ENCODE measurements around the gene IPO11. TPM values are rescaled to one million over a fixed set of nuclear protein-coding genes. Genes with fewer than 3 reads are reported as not detected.
"Not testable (repeated sequence)": the region's sequence is repeated elsewhere in the genome, so short reads cannot be mapped to it uniquely, and the experiment has no call there.

Gene IPO11
- total RNA-seq, 4 donors from 2014 or later = 12.0 to 23.7 (median 20.8) TPM

DNA sequence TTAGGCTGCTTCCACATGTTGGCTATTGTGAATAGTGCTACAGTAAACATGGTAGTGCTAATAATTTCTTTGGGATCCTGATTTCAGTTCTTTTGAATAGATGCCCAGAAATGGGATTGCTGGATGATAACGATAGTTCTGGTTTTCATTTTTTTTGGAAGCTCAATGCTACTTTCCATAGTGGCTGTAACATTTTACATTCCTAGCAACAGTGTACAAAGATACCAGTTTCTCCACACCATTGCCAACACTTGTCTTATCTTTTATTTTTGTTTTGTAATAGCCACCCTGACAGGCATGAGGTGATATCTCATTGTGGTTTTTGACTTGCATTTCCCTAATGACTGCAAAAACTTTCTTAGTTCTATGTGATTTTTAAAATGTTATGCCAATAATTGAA, 97.2 kb downstream of the IPO11 start:
- Histone ChIP-seq H3K27ac (no peak overlapping the region), H3K9me3 (no peaks in the 10 kb centered on the region), H3K36me3 (peaks cover 10% of the 10 kb centered on the region), H3K27me3 (no peaks in the 10 kb centered on the region), H3K4me1 (no peaks in the 10 kb centered on the region), H3K4me3 (no peak overlapping the region)
- 71% methylated on average over 1 of the region's 1 CpG for WGBS
- no peak for DNase-seq (ENCODE audit: low spot score in 2 of 2)
- TF ChIP-seq POLR2A (IDR thresholded peaks at IDR 0.05) (no peak), EP300 (IDR thresholded peaks at IDR 0.05) (no peak), POLR2AphosphoS5 (IDR thresholded peaks at IDR 0.05) (no peak)
- TF ChIP-seq, protein P1, sequence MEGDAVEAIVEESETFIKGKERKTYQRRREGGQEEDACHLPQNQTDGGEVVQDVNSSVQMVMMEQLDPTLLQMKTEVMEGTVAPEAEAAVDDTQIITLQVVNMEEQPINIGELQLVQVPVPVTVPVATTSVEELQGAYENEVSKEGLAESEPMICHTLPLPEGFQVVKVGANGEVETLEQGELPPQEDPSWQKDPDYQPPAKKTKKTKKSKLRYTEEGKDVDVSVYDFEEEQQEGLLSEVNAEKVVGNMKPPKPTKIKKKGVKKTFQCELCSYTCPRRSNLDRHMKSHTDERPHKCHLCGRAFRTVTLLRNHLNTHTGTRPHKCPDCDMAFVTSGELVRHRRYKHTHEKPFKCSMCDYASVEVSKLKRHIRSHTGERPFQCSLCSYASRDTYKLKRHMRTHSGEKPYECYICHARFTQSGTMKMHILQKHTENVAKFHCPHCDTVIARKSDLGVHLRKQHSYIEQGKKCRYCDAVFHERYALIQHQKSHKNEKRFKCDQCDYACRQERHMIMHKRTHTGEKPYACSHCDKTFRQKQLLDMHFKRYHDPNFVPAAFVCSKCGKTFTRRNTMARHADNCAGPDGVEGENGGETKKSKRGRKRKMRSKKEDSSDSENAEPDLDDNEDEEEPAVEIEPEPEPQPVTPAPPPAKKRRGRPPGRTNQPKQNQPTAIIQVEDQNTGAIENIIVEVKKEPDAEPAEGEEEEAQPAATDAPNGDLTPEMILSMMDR (IDR thresholded peaks at IDR 0.05) = no peak

GRCh38 chr5:62513085-62513484, 100.5 kb downstream of the IPO11 start:
- peaks cover 18% of the 10 kb centered on the region for H3K36me3 ChIP-seq
- not testable (repeated sequence) for H3K9me3 ChIP-seq; H3K4me1 ChIP-seq; H3K27me3 ChIP-seq; DNase-seq (ENCODE audit: low spot score in 2 of 2); H3K27ac ChIP-seq; H3K4me3 ChIP-seq
- no CpG with 5 or more reads among the region's 28 CpGs for WGBS

DNA sequence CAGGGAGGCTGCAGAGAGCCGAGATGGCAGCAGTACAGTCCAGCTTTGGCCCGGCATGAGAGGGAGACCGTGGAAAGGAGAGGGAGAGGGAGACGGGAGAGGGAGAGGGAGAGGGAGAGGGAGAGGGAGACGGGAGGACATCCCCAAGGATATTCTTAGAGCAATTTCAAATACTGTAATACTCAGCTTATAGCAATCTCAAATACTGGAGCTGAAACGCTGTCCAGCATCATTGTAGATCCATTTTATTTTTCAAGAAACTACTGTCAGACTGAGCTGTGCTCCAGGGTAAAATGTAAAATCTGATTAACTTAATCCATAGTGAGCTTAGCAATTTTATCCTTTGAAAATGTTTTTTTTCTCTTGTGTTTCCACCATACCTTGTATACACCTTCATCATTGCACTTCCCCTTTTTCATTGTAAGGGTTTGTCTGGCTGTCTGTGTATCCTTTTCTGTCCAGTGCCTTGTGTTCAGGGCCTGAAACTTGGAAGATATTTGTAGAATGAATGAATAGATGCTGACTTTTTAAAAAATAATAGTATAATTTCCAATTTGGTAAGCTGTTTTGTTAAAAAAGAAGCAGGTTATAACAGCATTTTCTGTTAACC, 102.1 kb downstream of the IPO11 start:
- H3K4me3 ChIP-seq = no peak overlapping the region
- H3K27ac ChIP-seq = no peak overlapping the region
- 83% methylated on average over 6 of the region's 6 CpGs for WGBS
- peaks cover 12% of the 10 kb centered on the region for H3K36me3 ChIP-seq
- H3K9me3 ChIP-seq = no peaks in the 10 kb centered on the region
- TF ChIP-seq EP300 (IDR thresholded peaks at IDR 0.05) (no peak), POLR2A (IDR thresholded peaks at IDR 0.05) (no peak), POLR2AphosphoS5 (IDR thresholded peaks at IDR 0.05) (no peak)
- TF ChIP-seq, protein P1 (IDR thresholded peaks at IDR 0.05) = no peak
- no peaks in the 10 kb centered on the region for H3K27me3 ChIP-seq
- no peak for DNase-seq (ENCODE audit: low spot score in 2 of 2)
- no peaks in the 10 kb centered on the region for H3K4me1 ChIP-seq

- not testable (repeated sequence) for H3K27me3 ChIP-seq; DNase-seq (ENCODE audit: low spot score in 2 of 2); H3K9me3 ChIP-seq; H3K4me1 ChIP-seq; H3K27ac ChIP-seq; H3K4me3 ChIP-seq
- WGBS = 97% methylated on average over 1 of the region's 1 CpG
- peaks cover 11% of the 10 kb centered on the region for H3K36me3 ChIP-seq
These were observed 108.2 kb downstream of the IPO11 start for GRCh38 chr5:62520812-62521211.

GRCh38 chr5:62521319-62521718, 108.8 kb downstream of the IPO11 start:
- Histone ChIP-seq H3K36me3 (peaks cover 12% of the 10 kb centered on the region), H3K9me3 (no peaks in the 10 kb centered on the region), H3K27ac (no peak overlapping the region), H3K27me3 (no peaks in the 10 kb centered on the region), H3K4me1 (no peaks in the 10 kb centered on the region), H3K4me3 (no peak overlapping the region)
- WGBS = 60% methylated on average over 2 of the region's 2 CpGs
- DNase-seq (ENCODE audit: low spot score in 2 of 2) = no peak
- TF ChIP-seq POLR2AphosphoS5 (IDR thresholded peaks at IDR 0.05) (no peak), EP300 (IDR thresholded peaks at IDR 0.05) (no peak), POLR2A (IDR thresholded peaks at IDR 0.05) (no peak)
- TF ChIP-seq, protein P1 (IDR thresholded peaks at IDR 0.05) = no peak

- no peaks in the 10 kb centered on the region for H3K27me3 ChIP-seq
- WGBS = 96% methylated on average over 1 of the region's 1 CpG
- H3K36me3 ChIP-seq = peaks cover 9% of the 10 kb centered on the region
- TF ChIP-seq POLR2A (IDR thresholded peaks at IDR 0.05) = no peak
- DNase-seq (ENCODE audit: low spot score in 2 of 2) = no peak
- no peaks in the 10 kb centered on the region for H3K9me3 ChIP-seq
- no peak overlapping the region for H3K27ac ChIP-seq
- no peak overlapping the region for H3K4me3 ChIP-seq
- H3K4me1 ChIP-seq = no peaks in the 10 kb centered on the region
These were observed 110.2 kb downstream of the IPO11 start for GRCh38 chr5:62522811-62523210.

- Histone ChIP-seq H3K4me1 (no peaks in the 10 kb centered on the region), H3K4me3 (no peak overlapping the region), H3K36me3 (peaks cover 22% of the 10 kb centered on the region), H3K27ac (no peak overlapping the region), H3K9me3 (no peaks in the 10 kb centered on the region), H3K27me3 (no peaks in the 10 kb centered on the region)
- no peak for DNase-seq (ENCODE audit: low spot score in 2 of 2)
- TF ChIP-seq POLR2AphosphoS5 (IDR thresholded peaks at IDR 0.05) (no peak), EP300 (IDR thresholded peaks at IDR 0.05) (no peak)
- TF ChIP-seq, protein P1 (IDR thresholded peaks at IDR 0.05) = no peak
- WGBS = 90% methylated on average over 2 of the region's 2 CpGs
These were observed 121.0 kb downstream of the IPO11 start for GRCh38 chr5:62533597-62533996.

All from suprapubic skin (tissue), 4 donors.